ENCODE measurements around the gene TPK1. TPM values are rescaled to one million over a fixed set of nuclear protein-coding genes. Genes with fewer than 3 reads are reported as not detected.

TPK1 gene
- total RNA-seq, 1 donor from 2014 or later: 3.5 TPM

DNA sequence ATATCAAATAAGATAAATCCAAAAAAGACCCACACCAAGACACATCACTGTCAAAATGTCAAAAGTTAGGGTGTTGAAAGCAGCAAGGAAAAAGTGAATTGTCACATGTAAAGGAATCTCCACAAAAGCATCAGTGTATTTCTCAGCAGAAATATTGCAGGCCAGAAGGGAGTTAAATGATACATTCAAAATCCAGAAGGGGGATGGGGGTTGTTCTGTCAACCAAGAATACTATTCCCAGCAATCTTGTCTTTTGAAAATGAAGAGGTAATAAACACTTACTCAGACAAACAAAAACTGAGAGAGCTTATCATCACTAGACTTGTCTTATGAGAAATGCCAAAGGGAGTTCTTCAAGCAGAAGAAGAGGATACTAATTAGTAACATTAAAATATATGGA lies 241.3 kb downstream of the TPK1 start:
- Mint-ChIP-seq H3K4me1 (ENCODE audit: low read depth) (no peaks in the 10 kb centered on the region), H3K4me3 (ENCODE audit: unreplicated experiment) (no peak overlapping the region), H3K9me3 (ENCODE audit: low read depth) (peaks cover 40% of the 10 kb centered on the region), H3K27me3 (ENCODE audit: low read depth) (no peaks in the 10 kb centered on the region), H3K27ac (ENCODE audit: unreplicated experiment) (no peak overlapping the region), H3K36me3 (ENCODE audit: low read depth) (peaks cover 2% of the 10 kb centered on the region)
- no peak for DNase-seq (ENCODE audit: low spot score)
- TF ChIP-seq, protein P1, sequence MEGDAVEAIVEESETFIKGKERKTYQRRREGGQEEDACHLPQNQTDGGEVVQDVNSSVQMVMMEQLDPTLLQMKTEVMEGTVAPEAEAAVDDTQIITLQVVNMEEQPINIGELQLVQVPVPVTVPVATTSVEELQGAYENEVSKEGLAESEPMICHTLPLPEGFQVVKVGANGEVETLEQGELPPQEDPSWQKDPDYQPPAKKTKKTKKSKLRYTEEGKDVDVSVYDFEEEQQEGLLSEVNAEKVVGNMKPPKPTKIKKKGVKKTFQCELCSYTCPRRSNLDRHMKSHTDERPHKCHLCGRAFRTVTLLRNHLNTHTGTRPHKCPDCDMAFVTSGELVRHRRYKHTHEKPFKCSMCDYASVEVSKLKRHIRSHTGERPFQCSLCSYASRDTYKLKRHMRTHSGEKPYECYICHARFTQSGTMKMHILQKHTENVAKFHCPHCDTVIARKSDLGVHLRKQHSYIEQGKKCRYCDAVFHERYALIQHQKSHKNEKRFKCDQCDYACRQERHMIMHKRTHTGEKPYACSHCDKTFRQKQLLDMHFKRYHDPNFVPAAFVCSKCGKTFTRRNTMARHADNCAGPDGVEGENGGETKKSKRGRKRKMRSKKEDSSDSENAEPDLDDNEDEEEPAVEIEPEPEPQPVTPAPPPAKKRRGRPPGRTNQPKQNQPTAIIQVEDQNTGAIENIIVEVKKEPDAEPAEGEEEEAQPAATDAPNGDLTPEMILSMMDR (IDR thresholded peaks at IDR 0.05): no peak

DNA sequence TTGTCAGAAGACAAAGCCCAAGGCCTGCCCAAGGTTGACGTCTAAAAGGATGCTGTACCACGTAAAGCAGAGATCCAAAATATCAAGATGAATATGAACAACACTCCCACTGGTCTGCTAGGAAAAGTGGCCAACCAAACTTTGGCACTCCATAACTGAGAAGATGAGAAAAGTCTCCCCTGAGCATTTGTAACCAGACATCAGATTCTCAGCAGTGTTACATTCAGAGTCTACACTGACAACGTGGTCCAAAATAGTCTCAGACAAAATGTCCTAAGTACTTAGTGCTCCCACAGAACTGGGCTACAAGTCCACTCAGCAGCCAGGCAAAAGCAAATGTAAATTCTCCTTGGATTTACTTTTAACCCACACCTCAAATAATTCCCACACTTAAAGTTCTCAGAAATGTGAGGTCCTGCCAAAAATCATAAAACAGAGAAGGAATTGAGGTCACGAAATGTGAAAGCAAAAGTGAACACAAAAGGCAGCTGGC lies 247.2 kb downstream of the TPK1 start:
- TF ChIP-seq, protein P1 (IDR thresholded peaks at IDR 0.05): no peak
- no peak for DNase-seq (ENCODE audit: low spot score)
- peaks cover 7% of the 10 kb centered on the region for H3K9me3 Mint-ChIP-seq (ENCODE audit: low read depth)
- peaks cover 8% of the 10 kb centered on the region for H3K4me1 Mint-ChIP-seq (ENCODE audit: low read depth)
- H3K4me3 Mint-ChIP-seq (ENCODE audit: unreplicated experiment): no peak overlapping the region
- no peaks in the 10 kb centered on the region for H3K27me3 Mint-ChIP-seq (ENCODE audit: low read depth)
- no peaks in the 10 kb centered on the region for H3K36me3 Mint-ChIP-seq (ENCODE audit: low read depth)
- H3K27ac Mint-ChIP-seq (ENCODE audit: unreplicated experiment): no peak overlapping the region

DNA sequence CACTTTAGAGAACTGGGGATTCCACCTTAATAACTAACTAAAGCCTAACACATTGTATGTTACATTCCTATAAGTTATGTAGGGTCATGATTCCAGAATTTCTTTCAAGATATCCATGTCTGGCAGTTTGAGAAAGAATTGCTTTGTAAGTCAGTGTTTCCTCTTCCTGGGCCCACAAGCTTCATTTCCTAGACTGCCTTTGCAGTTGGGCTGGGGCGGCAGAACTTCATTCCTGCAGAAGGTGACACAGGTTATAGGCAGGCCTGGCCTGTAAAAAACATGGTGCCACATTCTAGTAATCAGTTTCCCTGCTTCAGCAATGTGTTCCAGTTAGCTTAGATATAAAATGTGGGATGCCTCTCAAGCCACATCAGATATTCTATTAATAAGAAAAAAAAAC lies 248.2 kb downstream of the TPK1 start:
- peaks cover 8% of the 10 kb centered on the region for H3K4me1 Mint-ChIP-seq (ENCODE audit: low read depth)
- no peaks in the 10 kb centered on the region for H3K27me3 Mint-ChIP-seq (ENCODE audit: low read depth)
- H3K4me3 Mint-ChIP-seq (ENCODE audit: unreplicated experiment): no peak overlapping the region
- TF ChIP-seq, protein P1 (IDR thresholded peaks at IDR 0.05): no peak
- peaks cover 3% of the 10 kb centered on the region for H3K9me3 Mint-ChIP-seq (ENCODE audit: low read depth)
- DNase-seq (ENCODE audit: low spot score): no peak
- no peaks in the 10 kb centered on the region for H3K36me3 Mint-ChIP-seq (ENCODE audit: low read depth)
- no peak overlapping the region for H3K27ac Mint-ChIP-seq (ENCODE audit: unreplicated experiment)

DNA sequence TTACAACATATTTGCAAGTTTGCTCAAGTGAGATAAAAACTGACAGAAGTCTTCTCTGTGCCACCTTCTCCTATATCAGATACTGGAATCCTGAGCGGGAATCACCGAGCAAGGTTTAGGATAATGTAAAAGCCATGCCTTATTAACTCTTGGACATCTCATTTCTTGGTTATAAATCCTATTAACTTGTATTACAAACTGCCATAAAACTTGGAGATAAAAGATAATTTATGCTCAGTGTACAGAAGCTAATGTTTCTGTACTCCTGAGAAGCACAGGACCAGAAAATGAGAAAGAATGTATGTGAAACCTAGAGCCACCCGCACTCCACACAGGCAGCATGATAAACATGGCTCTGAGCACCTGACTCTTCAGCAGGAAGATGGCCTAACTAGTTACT lies 251.1 kb downstream of the TPK1 start:
- TF ChIP-seq, protein P1 (IDR thresholded peaks at IDR 0.05): no peak
- peaks cover 2% of the 10 kb centered on the region for H3K27me3 Mint-ChIP-seq (ENCODE audit: low read depth)
- H3K36me3 Mint-ChIP-seq (ENCODE audit: low read depth): no peaks in the 10 kb centered on the region
- H3K9me3 Mint-ChIP-seq (ENCODE audit: low read depth): peaks cover 7% of the 10 kb centered on the region
- H3K4me1 Mint-ChIP-seq (ENCODE audit: low read depth): peaks cover 8% of the 10 kb centered on the region
- H3K27ac Mint-ChIP-seq (ENCODE audit: unreplicated experiment): no peak overlapping the region
- DNase-seq (ENCODE audit: low spot score): no peak
- H3K4me3 Mint-ChIP-seq (ENCODE audit: unreplicated experiment): no peak overlapping the region

DNA sequence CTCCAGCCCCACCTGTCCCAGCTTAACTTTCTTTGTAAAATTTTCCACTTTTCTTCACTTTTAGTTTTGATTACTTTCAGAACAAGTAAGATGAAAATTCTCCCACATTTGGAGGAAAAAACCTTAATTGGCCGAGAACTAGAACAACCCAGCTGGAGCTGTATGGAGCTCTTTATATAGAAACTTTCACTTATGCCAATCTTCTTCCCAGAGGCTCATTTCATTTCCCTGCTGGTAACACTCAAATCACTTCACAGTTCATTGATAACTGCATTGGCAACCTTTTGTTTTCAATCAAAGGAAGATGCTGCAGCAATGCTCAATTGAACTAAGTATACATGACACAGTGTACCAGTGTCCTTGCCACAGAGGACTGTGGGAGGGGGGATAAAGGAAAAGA lies 256.2 kb downstream of the TPK1 start:
- Mint-ChIP-seq H3K36me3 (ENCODE audit: low read depth) (no peaks in the 10 kb centered on the region), H3K27me3 (ENCODE audit: low read depth) (peaks cover 4% of the 10 kb centered on the region), H3K9me3 (ENCODE audit: low read depth) (peaks cover 7% of the 10 kb centered on the region), H3K27ac (ENCODE audit: unreplicated experiment) (no peak overlapping the region), H3K4me3 (ENCODE audit: unreplicated experiment) (no peak overlapping the region), H3K4me1 (ENCODE audit: low read depth) (no peaks in the 10 kb centered on the region)
- DNase-seq (ENCODE audit: low spot score): no peak
- TF ChIP-seq, protein P1 (IDR thresholded peaks at IDR 0.05): no peak

Measured in chondrocyte (in vitro differentiated cells).